HCEC 1CT (cell line): Measurements from ENCODE around the gene GALNT18.

Source experiments
- DNase-seq: peaks from one replicate; pipeline ENCODE4 v3.0.0-alpha.2; 2017

GALNT18 gene

GRCh38 chr11:11252403-11252802 is 369.4 kb downstream of the GALNT18 start:
- DNase-seq: no peak

- DNase-seq: no peak
These were observed 370.3 kb downstream of the GALNT18 start for GRCh38 chr11:11251394-11251970.

- DNase-seq: no peak
These were observed 371.3 kb downstream of the GALNT18 start for GRCh38 chr11:11250470-11250869.

GRCh38 chr11:11247576-11247975 is 374.2 kb downstream of the GALNT18 start:
- no peak for DNase-seq

GRCh38 chr11:11247086-11247485 is 374.7 kb downstream of the GALNT18 start:
- no peak for DNase-seq

GRCh38 chr11:11246166-11246565 is 375.6 kb downstream of the GALNT18 start:
- DNase-seq: no peak

GRCh38 chr11:11245453-11245852 is 376.4 kb downstream of the GALNT18 start:
- DNase-seq: no peak

GRCh38 chr11:11244470-11245080 is 377.2 kb downstream of the GALNT18 start:
- no peak for DNase-seq

- no peak for DNase-seq
These were observed 378.0 kb downstream of the GALNT18 start for GRCh38 chr11:11243590-11244469.

GRCh38 chr11:11243209-11243589 is 378.6 kb downstream of the GALNT18 start:
- no peak for DNase-seq

GRCh38 chr11:11241284-11241683 is 380.5 kb downstream of the GALNT18 start:
- DNase-seq: no peak

GRCh38 chr11:11239959-11240358 is 381.8 kb downstream of the GALNT18 start:
- no peak for DNase-seq

GRCh38 chr11:11237070-11237832 is 384.6 kb downstream of the GALNT18 start:
- DNase-seq: no peak

- no peak for DNase-seq
These were observed 385.2 kb downstream of the GALNT18 start for GRCh38 chr11:11236498-11237059.

- DNase-seq: no peak
These were observed 390.0 kb downstream of the GALNT18 start for GRCh38 chr11:11231763-11232162.

- no peak for DNase-seq
These were observed 390.8 kb downstream of the GALNT18 start for GRCh38 chr11:11230802-11231562.

- no peak for DNase-seq
These were observed 391.7 kb downstream of the GALNT18 start for GRCh38 chr11:11230087-11230486.

GRCh38 chr11:11229647-11230046 is 392.2 kb downstream of the GALNT18 start:
- no peak for DNase-seq

GRCh38 chr11:11227296-11228085 is 394.3 kb downstream of the GALNT18 start:
- no peak for DNase-seq
